AG09319 (cell line): ENCODE data around the gene PPP3CA.

Experiments used
- DNase-seq: peaks from one replicate; pipeline ENCODE4 v3.0.0-alpha.2; 2010; ENCODE audit warnings: low read depth; ENCODE audit errors: extremely low read depth
- CTCF ChIP-seq: IDR thresholded peaks from 2 replicates; pipeline ENCODE4 v1.5.1; 2011; ENCODE audit warnings: low read depth, mild to moderate bottlenecking, inconsistent platforms, low read length, moderate library complexity

PPP3CA gene

GRCh38 chr4:101283434-101283833 lies 63.9 kb downstream of the PPP3CA start:
- no peak for TF ChIP-seq CTCF
- DNase-seq, result no peak

GRCh38 chr4:101282076-101282844 lies 65.1 kb downstream of the PPP3CA start:
- no peak for TF ChIP-seq CTCF

DNA sequence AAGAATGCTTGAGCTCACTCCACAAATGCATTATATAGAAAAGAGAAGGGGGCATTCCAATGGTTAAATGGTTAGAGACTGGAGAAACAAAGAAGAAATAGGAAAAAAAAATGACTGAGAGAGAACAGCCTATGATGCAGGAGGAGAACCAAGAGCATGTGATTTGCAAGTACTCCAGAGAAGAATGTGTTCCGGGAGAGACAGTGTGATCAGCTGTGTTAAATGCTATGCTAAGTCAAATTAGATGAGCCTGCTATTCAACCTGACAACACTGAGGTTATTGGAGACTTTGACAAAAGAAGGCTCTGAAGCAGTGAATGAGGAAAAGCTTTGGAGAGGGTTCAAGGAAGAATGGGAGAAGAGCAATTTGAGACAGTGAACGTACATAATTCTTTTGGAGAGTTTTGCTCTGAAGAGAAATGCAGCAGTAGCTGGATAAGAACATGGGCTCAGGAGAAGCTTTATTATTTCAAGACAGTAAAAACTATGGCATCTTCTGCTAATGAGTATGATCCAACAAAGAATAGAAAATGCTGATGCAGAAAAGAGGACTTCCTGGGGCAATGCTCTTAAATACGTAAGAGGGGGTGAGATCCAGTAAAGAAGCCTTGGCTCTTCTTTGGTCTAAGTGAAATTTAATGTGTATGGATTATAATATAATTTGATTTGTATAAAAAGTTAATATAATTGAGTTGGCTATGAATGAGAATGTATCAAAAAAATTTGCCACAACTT lies 66.3 kb downstream of the PPP3CA start:
- no peak for TF ChIP-seq CTCF
- DNase-seq, result no peak

More at GRCh38 chr4:101282076-101282844, 65.1 kb downstream of the PPP3CA start:
- no peak for DNase-seq

DNA sequence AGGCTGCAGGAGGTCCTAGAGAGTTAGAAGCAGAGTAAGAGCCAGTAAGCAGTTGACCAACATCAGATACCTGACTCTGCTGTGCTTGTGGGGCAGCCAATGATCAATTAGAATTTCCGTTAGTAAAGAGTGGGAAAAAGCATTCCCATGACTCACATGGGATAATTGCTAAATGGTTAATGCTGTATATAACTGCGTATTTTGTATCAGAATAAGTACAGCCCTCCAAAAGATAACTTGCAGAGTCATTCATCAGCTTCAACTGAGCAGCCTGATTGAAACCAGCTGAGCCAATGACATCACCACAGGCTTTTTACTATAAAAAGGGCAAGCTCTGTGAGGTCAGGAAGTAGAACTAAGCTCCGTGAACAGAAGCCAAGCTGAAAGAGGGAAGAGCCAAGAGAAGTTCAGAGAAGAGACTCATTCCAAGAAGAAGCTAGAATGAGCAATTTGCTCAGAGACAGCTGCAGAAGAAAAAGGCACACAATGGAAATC lies 67.9 kb downstream of the PPP3CA start:
- no peak; the same call in 1 of the 2 replicates for TF ChIP-seq CTCF
- peak; percentile 97 for DNase-seq

DNA sequence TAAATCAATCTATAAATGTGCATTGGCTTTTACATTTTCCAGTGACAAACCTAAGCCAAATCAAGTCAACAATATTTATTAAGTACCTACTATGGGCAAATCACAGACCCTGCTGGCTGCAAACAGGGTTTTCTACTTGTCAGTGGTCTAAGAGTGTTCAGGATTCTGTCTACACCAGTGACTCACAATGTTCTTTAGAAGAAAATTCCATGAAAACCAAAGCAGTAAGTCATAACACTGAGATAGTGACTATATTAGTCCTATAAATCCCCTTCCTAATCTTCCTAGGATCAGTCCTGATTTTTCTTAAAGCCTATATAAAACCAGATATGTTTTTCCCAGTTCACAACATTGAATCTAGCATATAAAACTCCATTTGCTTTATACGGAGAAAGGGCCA lies 69.7 kb downstream of the PPP3CA start:
- DNase-seq, result no peak

GRCh38 chr4:101276661-101277060 lies 70.7 kb downstream of the PPP3CA start:
- no peak for TF ChIP-seq CTCF
- no peak for DNase-seq

More for the DNA sequence above, 69.7 kb downstream of the PPP3CA start:
- no peak for TF ChIP-seq CTCF
